Stimulated activated CD4-positive, alpha-beta T cell treated with anti-CD3 and anti-CD28 coated beads, Interleukin-15, amount 100 ng/mL, for 24 hours (primary cell): ENCODE results near the gene C19orf73.

Experiments used
- DNase-seq: peaks from one replicate; pipeline ENCODE4 v3.0.0-alpha.2; 2020

C19orf73 gene

DNA sequence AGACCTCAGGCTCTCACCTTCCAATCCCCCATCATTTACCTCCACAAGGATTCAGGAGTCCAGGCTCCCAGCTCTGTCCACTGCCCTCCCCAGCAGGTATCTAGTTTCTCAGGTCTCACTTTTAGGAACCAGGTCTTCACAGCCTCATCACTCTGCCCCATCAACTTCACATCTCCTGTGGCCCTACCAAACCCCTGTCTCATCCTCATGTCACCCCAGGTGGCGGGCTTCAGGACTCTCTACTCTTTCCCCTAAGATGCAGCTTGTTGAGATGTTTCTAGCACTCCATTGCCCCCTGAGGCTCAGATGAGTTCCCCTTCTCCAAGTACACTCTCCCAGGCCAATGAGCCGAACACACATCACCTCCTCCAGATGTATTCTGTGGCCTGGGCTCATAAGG lies 1.9 kb upstream of the C19orf73 start:
- DNase-seq: no peak

DNA sequence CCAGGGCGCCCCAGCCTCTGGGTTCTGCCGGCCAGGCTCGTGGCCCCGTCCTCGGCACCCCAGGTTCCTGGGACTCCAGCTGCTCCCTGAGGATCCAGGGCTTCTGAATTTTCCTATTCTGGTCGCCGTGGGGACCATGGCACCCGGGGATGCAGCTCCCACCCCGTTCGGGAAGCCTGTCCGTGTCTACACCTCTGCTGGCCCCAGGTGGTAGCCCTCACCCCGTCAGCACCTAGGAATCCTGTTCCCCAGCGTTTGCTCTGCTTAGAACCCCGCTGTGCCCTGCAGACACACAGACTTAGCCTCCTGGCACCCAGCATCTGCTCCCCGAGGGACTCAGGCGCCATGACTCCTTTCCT lies 1.4 kb upstream of the C19orf73 start:
- DNase-seq: no peak

DNA sequence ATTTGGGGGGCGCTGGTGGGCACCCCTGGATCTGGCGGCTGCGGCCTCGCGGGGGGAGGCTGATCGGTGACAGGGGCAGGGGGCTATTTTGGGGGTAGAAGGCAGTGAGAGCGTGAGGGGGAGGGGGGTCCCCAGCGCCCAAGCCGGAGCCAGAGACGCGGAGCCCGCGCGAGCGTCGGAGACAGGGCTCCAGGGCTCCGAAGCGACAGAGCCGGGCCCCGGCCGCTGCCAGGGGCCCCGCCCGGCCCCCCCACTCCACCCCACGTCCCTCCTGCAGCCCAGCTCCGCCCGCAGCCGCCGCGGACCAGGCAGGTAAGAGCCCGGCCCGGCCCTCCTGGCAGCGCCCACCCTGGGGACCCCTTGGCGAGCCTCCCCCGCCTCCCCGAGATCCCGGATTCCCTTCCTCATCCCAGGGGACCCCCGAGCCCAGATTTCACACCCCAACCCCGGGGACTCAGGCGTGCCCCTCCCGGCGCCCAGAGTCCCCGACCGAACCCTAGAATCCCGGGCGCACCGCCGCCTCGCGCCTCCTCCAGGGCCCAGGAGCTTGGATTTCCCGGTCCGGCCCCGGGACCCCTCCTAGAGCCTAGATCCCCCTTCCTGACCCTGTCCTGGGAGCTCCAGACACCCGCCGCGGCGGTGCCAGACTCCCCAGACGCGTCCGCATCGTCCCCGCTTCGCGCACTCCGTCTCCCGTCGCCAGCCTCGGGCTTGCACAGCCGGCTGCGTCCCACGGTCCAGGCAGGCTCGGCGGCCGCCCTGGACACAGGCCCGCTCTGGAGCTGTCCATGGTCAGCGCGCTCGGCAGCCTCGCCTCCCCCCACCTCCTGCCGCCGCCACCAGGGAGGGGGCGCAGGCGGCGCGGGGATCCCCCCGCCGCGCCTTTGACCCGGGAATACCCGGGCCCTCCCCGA lies 725 bp upstream of the C19orf73 start, which contains the start of gene PPFIA3:
Gene PPFIA3 (plus strand): TSS at position 134 of the 914 bp plus-strand sequence. CDS start 8,330 bp downstream, outside the sequence.
- DNase-seq: peak; percentile 45

DNA sequence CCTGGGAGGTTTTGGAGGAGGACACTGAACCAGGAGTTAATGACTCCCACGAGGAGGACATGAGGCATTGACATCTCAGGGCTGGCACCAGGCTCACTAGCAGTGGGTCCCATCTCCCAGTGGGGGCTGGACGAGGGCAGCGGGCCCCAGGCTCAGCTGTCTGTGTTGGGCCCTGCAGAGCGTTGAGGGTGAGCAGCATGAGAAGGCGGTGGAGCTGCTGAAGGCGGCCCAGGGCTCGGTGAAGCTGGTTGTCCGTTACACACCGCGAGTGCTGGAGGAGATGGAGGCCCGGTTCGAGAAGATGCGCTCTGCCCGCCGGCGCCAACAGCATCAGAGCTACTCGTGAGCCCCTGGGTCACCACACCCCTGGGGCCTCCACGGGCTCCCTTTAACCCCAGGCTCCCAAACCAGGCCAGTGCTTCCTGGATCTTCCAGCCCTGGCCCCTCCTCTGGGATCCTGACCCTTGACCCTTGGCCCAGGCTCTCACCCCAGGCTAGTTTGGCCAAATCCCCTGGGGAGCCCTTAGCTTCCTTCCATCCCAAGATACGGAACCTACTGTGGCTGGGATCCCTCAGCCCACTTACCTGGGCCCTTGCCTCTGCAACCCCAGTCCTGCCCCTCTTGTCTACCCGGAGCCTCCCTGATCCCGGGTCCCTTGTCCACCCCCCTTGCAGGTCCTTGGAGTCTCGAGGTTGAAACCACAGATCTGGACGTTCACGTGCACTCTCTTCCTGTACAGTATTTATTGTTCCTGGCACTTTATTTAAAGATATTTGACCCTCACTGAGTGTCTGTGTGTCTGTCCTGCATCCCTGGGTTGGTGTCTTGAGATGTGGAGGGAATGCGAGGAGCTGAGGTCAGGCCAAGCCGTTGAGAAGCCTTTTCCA lies 1.0 kb downstream of the C19orf73 start:
- no peak for DNase-seq

DNA sequence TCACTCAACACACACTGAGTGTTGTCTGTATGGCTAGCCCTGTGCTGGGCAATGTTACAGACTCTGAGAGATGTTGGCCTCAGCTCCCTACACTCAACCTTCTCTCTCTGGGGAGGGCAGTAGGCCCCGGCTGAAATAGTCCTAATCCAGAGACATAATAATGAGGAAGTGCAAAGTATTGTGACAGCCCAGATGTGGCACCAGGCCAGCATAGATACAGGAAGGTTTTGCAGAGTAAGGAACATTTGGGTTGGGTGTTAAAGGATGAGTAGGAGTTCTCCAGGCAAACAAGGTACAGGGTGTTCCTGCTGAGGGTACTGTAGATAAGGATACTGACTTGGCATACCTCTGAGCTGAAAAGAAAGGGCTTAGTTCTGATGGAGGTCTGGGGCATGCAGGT lies 2.4 kb downstream of the C19orf73 start:
- DNase-seq: no peak

DNA sequence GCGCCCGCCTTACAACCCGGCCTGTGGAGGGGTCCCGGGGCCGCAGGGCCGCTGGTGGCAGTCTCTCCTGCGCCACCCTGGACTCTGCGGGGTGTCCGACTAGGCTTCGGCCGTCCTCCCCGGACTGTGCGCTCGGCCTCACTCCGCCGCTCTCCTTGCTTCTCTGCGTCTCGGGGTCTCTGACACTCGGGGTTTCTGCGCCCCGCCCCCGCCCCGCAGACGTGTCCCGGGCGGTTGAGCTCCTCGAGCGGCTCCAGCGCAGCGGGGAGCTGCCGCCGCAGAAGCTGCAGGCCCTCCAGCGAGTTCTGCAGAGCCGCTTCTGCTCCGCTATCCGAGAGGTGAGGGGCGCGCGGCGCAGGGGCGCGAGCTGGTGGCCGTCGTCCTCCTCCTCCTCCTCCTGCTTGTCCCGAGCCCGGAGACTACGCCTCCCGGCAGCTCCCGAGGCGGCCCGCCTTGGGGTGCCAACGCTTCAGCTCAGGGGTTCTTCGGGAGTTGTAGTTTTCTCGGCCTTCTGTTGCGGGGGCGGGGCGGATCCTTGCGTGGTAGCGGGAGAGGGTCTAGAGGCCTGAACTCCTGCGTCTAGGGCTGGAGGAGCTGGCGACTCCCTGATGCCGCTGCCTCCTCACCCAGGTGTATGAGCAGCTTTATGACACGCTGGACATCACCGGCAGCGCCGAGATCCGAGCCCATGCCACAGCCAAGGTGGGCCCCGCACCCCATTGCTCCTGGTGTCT lies 4.1 kb downstream of the C19orf73 start:
- peak; percentile 73 for DNase-seq

DNA sequence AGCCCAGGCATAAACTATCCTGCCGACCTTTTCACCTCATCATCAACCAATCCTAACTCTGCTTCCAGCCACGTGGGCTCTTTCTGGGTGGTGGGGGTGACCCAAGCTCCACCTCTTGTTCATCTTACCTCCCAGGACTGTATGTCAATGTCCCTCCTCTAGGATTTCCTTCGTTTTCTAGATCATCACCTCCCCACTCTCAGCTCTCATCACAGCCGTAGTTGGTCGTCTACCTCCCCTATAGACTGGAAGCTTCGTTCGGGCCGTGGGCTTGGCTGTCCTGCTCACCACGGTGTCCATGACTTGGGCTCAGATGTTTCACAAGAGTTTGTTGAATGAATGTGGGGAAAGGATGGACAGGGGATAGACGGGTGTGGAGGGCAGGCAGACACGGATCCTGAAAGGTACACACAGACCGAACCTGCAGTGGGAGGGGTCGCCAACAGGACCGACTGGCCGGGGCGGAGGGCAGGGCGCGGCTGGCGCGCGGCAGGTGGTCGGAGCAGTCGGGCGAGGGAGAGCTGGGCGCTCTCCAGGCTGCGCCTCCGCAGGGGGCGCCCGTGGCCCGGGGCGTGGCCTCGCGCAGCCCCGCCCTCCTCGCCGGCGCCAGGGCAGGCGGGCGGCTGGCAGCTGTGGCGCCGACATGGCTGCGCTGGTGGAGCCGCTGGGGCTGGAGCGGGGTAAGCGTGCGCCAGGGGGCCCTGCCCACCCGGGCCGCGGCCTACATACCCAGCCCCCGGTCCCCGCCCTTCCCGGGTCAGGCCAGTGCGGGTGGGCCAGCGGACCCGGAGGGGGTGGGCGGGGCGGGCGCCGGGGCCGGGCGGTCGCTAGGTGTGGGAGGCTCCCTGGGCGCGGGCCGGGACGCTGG lies 4.9 kb downstream of the C19orf73 start, which contains the start of gene LIN7B:
Gene LIN7B (plus strand): TSS at position 609 of the 868 bp plus-strand sequence. CDS start 35 bp downstream, at position 644.
- DNase-seq: peak; percentile 77

DNA sequence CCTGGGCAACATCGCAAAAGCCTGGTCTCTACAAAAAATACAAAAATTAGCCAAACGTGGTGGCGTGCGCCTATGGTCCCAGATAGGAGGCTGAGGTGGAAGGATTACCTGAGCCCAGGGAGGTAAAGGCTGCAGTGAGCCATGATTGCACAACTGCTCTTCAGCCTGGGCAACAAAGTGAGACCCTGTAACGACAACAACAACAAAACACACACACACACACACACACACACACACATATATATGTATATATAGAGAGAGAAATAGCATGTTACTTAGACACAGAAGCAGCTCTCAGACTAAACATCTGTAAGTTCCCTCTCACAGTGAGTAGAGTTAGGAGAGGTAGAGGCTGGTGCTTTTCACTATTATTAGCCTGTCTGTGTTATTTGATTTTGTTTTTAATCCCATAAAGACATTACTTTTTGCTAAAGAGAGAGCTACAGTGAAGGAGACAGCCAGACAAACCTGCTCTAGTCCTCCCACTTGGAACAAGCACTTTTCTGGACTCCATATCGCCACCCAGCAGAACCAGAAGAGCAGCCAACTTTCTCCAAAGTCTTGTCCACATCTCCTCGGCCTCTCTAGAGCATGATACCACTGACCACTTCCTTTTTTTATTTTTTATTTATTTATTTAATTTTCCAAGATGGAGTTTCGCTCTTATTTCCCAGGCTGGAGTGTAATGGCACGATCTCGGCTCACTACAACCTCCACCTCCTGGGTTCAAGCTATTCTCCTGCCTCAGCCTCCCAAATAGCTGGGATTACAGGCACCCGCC lies 7.5 kb downstream of the C19orf73 start:
- no peak for DNase-seq

DNA sequence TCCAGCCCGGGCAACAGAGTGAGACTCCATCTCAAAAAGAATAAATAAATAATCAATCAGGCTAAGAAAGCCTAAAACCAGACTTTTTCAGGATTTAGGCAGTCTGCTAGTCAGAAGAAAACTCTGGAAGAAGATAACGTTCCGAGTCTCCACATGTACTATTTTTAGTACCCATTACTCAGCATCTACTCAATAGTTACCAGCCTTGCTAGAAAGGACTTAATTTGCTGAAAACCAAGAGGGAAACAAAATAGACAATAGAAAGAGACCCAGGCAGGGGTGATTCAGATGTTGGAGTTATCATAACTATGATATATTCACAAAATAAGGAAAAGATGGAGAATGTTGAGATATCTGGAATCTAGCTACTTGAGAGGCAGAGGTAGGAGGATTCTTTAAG lies 8.4 kb downstream of the C19orf73 start:
- DNase-seq: no peak

DNA sequence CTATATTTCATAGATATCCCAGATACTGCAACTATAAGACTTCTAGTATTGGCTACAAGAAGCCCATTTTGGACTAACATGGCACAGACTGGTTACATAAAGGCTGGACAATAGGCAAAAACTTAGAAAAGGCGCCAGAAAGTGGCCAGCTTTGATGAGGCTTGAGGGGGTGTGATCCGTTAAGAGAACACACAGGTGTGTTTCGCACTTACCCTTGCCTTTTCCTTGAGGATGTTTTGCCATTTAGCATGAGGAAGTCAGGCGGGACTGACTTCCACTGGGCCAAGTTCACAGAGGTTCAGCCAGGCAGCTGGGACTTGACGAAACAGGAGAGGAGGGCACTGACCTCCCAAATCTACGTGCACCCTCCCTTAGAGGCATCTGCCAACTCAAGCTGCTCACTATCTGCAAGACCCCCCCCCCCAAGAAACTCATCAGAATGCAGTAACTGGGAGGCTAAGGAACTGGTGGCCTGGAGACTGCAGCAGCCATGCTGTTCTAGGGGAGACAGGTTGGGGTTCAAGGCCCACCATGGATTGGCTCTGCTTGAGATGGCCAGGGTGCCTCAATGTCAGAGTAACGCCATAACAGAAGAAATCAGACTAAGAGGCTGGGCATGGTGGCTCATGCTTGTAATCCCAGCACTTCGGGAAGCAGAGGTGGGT lies 9.2 kb downstream of the C19orf73 start:
- DNase-seq: no peak

DNA sequence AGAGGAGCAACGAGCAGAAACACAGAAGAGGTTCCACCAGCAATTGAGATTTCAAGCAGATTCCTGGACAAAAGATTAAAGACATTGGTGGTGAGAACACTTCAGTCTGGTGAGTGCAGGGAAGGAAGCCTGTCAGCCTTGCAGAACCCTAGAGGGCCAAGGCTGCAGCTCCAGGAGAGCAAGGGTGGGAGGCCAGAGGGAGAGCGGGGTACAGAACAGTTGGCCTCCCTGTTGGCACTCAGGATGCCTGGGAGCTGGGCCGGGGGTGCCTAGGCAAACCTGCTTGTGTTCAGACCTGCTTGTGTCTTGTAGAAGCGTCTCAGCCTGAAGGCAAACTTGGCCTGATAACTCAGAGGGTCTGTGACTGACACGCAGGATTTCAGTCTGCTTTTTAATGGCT lies 9.9 kb downstream of the C19orf73 start:
- no peak for DNase-seq

DNA sequence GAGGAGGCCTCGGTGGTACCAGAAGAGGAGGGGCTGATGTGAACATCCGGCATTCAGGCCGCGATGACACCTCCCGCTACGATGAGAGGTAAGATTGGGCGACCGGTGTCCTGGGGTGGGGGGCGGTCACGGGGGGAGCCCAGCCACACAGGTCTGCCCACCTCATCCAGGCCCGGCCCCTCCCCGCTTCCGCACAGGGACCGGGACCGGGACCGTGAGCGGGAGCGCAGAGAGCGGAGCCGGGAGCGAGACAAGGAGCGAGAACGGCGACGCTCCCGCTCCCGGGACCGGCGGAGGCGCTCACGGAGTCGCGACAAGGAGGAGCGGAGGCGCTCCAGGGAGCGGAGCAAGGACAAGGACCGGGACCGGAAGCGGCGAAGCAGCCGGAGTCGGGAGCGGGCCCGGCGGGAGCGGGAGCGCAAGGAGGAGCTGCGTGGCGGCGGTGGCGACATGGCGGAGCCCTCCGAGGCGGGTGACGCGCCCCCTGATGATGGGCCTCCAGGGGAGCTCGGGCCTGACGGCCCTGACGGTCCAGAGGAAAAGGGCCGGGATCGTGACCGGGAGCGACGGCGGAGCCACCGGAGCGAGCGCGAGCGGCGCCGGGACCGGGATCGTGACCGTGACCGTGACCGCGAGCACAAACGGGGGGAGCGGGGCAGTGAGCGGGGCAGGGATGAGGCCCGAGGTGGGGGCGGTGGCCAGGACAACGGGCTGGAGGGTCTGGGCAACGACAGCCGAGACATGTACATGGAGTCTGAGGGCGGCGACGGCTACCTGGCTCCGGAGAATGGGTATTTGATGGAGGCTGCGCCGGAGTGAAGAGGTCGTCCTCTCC lies 11.1 kb downstream of the C19orf73 start:
- no peak for DNase-seq

DNA sequence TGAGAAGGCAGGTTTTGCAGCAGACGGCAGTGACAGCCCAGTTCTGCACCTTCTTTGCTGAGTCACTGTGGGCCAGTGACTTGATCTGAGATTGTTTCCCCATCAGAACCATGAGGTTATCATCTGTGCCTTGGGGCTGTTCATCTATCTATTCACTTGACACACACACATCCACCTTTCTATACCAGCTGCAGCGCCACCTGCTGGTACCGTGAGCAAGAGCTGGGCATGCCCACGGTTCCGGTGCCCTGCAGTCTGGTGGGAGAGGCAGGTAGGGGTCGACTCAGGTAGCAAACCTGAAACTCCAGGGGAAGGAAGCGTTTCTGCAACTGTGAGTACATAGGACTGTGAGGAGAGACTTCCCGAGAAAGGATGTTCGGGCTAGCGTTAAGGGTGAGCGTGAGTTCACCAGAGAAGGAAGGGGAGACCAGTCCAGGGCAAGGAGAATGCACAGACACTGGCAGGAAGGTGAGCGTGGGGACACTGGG lies 12.3 kb downstream of the C19orf73 start:
- DNase-seq: peak; percentile 75

DNA sequence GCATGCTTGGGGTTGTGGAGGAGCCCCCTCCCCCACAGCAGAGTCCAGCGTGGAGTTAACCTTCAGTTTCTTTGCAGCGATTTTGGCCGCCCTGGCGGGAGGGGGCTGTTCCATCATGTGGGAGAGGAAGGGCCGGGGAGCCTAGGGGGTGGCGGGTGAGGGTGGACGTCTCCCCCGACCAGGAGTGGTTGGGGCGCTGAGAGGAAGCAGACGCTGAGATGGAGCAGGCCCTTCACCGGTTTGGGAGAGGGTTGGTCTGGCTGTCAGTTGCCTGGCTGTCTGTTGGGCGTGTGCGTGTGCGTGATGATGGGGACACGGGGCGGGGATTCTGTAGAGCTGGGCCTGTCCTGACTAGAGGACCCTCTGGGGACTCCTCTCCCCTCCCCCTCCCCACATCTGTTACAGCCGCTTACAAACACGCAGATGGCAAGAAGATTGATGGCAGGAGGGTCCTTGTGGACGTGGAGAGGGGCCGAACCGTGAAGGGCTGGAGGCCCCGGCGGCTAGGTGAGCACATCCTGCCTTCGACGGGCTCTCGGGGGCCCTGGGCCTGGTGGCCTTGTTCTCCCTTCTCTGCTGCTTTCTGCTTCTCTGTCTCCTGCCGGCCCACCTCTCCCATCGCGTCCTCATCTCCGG lies 14.6 kb downstream of the C19orf73 start:
- DNase-seq: no peak

DNA sequence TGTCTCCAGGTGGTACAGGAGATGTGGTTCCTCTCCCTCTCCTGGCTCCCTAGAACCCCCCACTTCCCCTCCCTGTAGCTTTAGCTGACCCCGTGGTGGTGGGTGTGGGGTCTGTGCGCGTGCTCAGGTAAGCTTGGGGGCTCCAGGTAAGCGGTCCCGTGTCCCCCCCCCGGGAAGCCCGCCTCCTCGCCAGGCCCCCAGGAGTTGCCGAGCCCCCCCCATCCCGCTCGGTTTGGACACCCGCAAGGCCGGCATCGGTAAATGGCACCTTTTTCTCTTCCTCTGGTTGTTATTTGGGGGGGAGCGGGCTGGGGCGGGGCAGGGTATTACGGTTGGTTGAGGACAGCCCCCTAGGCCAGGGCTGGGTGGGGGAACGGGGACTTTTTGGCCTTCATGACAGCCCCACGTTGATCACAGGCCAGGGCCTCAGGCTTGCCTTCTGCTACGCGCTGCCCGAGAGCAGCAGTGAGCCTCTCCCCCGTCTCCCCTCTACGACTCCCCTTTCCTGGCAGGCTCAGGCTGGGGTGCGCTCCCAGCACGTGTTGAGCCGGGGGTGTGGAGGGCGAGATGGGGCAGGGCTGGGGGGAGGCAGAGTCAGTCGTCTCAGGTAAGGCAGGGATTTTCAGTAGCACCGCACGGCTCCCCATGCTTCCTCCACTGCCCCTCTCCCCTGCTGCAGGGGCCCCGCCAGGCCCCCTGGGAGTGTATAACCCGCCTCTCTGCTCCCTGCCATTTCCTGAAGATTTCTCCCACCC lies 15.4 kb downstream of the C19orf73 start:
- no peak for DNase-seq

DNA sequence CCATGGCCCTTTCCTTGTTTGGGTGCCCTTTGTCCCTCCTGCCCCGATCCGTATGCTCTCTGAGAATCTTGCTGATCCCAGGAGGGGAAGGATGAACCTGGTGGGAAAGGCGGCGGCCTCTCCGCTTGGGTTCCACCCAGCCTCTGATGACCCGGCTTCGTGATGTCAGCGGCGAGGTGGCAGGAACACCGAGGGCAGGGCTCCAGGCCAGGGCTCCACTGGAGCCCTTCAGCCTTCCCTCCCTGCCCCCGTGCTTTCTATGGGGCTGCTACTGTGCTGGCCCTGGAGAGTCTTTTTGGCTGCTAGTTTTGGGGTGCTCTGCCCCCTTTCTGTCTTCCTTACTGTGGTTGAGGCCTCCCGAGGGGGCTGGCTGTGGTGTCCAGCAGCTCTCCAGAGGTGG lies 16.6 kb downstream of the C19orf73 start:
- no peak for DNase-seq

DNA sequence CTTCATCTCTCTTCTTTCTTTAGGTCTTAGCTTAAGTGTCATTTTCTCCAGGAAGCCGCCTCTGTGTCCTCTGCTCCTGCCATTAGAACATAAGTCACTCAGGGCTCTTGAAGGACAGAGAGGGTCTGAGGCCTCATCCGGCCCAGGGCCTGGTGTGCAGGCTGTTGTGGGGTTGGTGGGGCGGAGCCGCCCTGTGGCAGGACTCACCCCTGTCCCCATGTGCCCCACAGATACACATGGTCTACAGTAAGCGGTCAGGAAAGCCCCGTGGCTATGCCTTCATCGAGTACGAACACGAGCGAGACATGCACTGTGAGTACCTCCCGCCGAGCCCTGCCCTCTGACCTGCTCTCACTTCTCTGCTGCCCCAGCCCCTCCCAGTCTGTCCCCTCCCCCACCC lies 17.8 kb downstream of the C19orf73 start:
- DNase-seq: no peak

DNA sequence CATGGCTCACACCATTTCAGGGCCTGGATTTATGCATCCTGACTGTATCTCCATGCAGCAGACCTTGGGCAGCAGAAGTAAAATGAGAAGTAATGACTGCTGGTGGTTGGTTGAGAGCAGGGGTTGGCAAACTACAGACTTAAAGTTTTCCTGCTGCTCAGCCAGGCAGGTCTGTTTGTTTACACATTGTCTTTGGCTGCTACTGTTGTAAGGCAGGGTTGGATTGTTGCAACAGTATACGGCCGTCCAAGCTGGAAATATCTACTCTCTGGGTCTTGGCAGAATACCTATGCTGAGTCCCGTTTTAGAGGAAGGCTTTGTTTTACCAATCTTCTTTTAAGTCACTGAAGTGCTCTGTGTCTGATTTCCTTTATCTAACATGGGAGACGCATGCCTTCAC lies 20.1 kb downstream of the C19orf73 start:
- no peak for DNase-seq
